ENCODE measurements around the gene GNG2.

- no peak for TF ChIP-seq CTCF (conservative IDR thresholded peaks at IDR 0.05 in 1 of 2, IDR thresholded peaks at IDR 0.05 in 1 of 2; ENCODE audit: low read depth in 1 of 2, low read length in 2 of 2)
- TF ChIP-seq EZH2 (IDR thresholded peaks at IDR 0.05; ENCODE audit: low read length, missing control alignments): no peak
These were observed 33.8 kb downstream of the GNG2 start for GRCh38 chr14:51894250-51894649.
